ENCODE data around the gene GIMAP8. TPM values are rescaled to one million over a fixed set of nuclear protein-coding genes. Genes with fewer than 3 reads are reported as not detected.

The GIMAP8 gene
- total RNA-seq, 1 donor from 2014 or later, result not detected

DNA sequence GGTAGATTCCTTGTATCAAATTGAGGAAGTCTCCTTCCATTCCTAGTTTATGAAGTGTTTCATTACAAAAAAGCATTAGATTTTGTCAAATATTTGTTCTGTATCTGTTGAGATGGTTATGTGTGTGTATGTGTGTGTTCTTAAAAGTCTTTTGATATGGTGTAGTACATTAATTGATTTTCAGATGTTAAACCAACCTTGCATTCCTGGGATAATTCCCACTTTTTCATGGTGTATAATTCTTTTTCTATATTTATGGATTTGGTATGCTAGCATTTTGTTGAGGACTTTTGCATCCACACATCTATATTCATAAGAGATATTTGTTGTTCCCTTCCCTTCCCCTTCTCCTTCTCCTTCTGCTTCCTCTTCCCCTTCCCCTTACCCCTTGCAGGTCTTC, 8.9 kb upstream of the GIMAP8 start:
- no peak overlapping the region for H3K4me2 ChIP-seq
- H3K27ac Mint-ChIP-seq, result no peak overlapping the region
- no peak overlapping the region for H3K4me3 Mint-ChIP-seq
- H3K9ac ChIP-seq, result no peak overlapping the region
- peaks cover 27% of the 10 kb centered on the region for H3K27me3 ChIP-seq
- H3K9me3 Mint-ChIP-seq, result peaks cover 17% of the 10 kb centered on the region
- no peaks in the 10 kb centered on the region for H3K4me1 Mint-ChIP-seq
- TF ChIP-seq, protein P1, sequence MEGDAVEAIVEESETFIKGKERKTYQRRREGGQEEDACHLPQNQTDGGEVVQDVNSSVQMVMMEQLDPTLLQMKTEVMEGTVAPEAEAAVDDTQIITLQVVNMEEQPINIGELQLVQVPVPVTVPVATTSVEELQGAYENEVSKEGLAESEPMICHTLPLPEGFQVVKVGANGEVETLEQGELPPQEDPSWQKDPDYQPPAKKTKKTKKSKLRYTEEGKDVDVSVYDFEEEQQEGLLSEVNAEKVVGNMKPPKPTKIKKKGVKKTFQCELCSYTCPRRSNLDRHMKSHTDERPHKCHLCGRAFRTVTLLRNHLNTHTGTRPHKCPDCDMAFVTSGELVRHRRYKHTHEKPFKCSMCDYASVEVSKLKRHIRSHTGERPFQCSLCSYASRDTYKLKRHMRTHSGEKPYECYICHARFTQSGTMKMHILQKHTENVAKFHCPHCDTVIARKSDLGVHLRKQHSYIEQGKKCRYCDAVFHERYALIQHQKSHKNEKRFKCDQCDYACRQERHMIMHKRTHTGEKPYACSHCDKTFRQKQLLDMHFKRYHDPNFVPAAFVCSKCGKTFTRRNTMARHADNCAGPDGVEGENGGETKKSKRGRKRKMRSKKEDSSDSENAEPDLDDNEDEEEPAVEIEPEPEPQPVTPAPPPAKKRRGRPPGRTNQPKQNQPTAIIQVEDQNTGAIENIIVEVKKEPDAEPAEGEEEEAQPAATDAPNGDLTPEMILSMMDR (IDR thresholded peaks at IDR 0.05), result no peak
- TF ChIP-seq EZH2phosphoT487 (IDR thresholded peaks at IDR 0.05), result no peak
- no peak for TF ChIP-seq EZH2 (IDR thresholded peaks at IDR 0.05)
- no peaks in the 10 kb centered on the region for H3K79me2 ChIP-seq (ENCODE audit: low read depth)
- no peaks in the 10 kb centered on the region for H3F3A ChIP-seq (ENCODE audit: low read depth)
- no peak overlapping the region for H3K4me3 ChIP-seq
- H3K27ac ChIP-seq, result no peak overlapping the region
- peaks cover 4% of the 10 kb centered on the region for H3K27me3 Mint-ChIP-seq (ENCODE audit: insufficient read depth, low read depth)
- no peaks in the 10 kb centered on the region for H3K4me1 ChIP-seq
- no peaks in the 10 kb centered on the region for H4K20me1 ChIP-seq (ENCODE audit: low read depth)
- peaks cover 3% of the 10 kb centered on the region for H3K9me3 ChIP-seq (ENCODE audit: low read depth)
- no peak overlapping the region for H2AFZ ChIP-seq (replicated peaks)
- H3K36me3 Mint-ChIP-seq, result peaks cover 4% of the 10 kb centered on the region
- no peaks in the 10 kb centered on the region for H3K36me3 ChIP-seq
- DNase-seq (ENCODE audit: low spot score), result no peak

DNA sequence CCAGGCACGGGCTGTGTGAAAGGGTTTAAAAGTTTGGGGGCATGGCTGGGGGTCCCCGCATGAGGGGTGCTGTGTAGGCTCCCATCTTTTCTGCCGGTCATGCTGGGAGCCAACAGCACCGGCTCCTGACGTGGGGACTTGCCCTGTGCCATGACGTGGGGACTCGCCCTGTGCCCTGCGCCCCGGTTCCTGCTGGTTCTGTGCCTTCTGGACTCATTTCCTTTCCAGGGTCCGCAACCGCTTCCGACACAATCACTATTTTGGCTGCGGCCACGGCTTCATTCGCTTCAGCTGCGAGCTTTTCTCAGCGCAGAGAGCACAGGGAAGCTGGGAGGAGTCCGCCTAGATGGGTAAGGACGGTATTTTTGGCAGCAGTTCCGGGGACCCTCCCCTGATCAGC, 7.6 kb upstream of the GIMAP8 start:
- H3K27ac Mint-ChIP-seq, result no peak overlapping the region
- no peak overlapping the region for H3K4me2 ChIP-seq
- no peak overlapping the region for H3K4me3 Mint-ChIP-seq
- peaks cover 27% of the 10 kb centered on the region for H3K27me3 ChIP-seq
- H3K27ac ChIP-seq, result no peak overlapping the region
- H2AFZ ChIP-seq (replicated peaks), result no peak overlapping the region
- peaks cover 4% of the 10 kb centered on the region for H3K27me3 Mint-ChIP-seq (ENCODE audit: insufficient read depth, low read depth)
- H3K79me2 ChIP-seq (ENCODE audit: low read depth), result no peaks in the 10 kb centered on the region
- no peaks in the 10 kb centered on the region for H3K36me3 ChIP-seq
- H3K9ac ChIP-seq, result no peak overlapping the region
- DNase-seq (ENCODE audit: low spot score), result no peak
- peaks cover 4% of the 10 kb centered on the region for H3K36me3 Mint-ChIP-seq
- no peak overlapping the region for H3K4me3 ChIP-seq
- no peaks in the 10 kb centered on the region for H3F3A ChIP-seq (ENCODE audit: low read depth)
- peaks cover 3% of the 10 kb centered on the region for H3K9me3 ChIP-seq (ENCODE audit: low read depth)
- peaks cover 17% of the 10 kb centered on the region for H3K9me3 Mint-ChIP-seq
- no peaks in the 10 kb centered on the region for H3K4me1 ChIP-seq
- TF ChIP-seq EZH2phosphoT487 (IDR thresholded peaks at IDR 0.05), result no peak
- TF ChIP-seq, protein P1 (IDR thresholded peaks at IDR 0.05), result no peak
- TF ChIP-seq EZH2 (IDR thresholded peaks at IDR 0.05), result no peak
- H4K20me1 ChIP-seq (ENCODE audit: low read depth), result no peaks in the 10 kb centered on the region
- no peaks in the 10 kb centered on the region for H3K4me1 Mint-ChIP-seq

DNA sequence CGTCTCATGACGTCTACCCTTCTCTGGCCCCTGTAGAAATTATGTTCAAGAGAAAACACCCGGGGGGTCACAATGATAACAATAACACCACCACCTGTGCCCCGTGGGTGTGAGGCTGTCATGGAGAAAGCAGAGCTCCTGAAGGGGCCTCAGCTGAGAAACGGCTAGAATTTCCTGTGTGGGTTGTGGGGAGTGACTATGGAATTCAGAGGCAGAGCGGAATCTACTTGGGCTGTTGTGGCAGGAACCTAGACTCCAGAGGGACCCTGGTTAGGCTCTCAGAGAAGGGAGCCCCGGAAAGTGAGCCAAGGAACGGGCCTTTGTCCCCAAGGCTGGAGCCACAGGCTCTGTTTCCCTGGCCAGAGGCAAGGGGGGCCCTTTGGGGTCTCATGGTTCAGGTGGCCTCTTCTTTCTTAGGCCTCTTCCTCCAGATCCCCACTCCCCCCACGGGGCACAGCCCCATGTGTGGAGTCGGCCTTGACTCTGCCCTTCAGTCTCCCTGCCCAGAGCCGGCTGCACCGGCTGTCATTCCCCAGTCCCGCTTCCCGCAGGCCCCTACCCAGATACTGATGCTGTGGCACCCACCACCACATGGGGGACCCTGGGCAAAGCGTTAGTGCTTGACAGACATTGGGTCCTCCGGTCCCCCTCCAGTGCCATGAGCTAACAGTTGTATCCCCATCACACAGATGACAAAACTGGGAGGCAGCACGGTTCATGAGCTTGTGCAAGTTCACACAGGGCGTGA, 6.5 kb upstream of the GIMAP8 start:
- Mint-ChIP-seq H3K27me3 (ENCODE audit: insufficient read depth, low read depth) (peaks cover 7% of the 10 kb centered on the region), H3K27ac (no peak overlapping the region), H3K4me3 (no peak overlapping the region), H3K9me3 (peaks cover 17% of the 10 kb centered on the region), H3K36me3 (peaks cover 4% of the 10 kb centered on the region), H3K4me1 (peaks cover 2% of the 10 kb centered on the region)
- Histone ChIP-seq H3K9ac (no peak overlapping the region), H3K9me3 (ENCODE audit: low read depth) (peaks cover 3% of the 10 kb centered on the region), H3K4me2 (no peak overlapping the region), H3K79me2 (ENCODE audit: low read depth) (no peaks in the 10 kb centered on the region), H3K4me3 (no peak overlapping the region), H4K20me1 (ENCODE audit: low read depth) (no peaks in the 10 kb centered on the region), H3K27me3 (peaks cover 30% of the 10 kb centered on the region), H3K36me3 (no peaks in the 10 kb centered on the region), H3F3A (ENCODE audit: low read depth) (no peaks in the 10 kb centered on the region), H3K4me1 (no peaks in the 10 kb centered on the region), H3K27ac (no peak overlapping the region), H2AFZ (replicated peaks) (no peak overlapping the region)
- TF ChIP-seq, protein P1 (IDR thresholded peaks at IDR 0.05), result no peak
- no peak for TF ChIP-seq EZH2phosphoT487 (IDR thresholded peaks at IDR 0.05)
- DNase-seq (ENCODE audit: low spot score), result no peak
